ENCODE data around the gene ZBTB24.

DNA sequence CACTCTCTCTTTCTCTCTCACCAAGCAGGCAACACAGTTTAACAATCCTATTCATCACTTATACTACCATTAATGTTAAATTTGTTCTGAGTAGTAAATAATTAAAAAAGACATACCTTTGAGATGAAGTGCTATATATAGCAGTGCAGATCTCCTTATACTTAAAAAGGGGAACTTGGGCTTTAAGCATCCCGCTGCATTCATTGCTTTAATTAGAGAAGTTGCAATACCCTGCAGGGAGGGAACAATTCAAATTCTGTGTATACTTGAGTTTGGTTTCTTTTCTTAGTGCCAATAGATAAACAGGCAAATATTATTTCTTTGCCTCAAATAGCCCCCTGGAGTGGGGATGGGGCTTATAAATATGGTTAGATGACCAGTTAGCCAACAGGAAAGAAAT, 10.8 kb upstream of the ZBTB24 start:
- TF ChIP-seq, protein P1, sequence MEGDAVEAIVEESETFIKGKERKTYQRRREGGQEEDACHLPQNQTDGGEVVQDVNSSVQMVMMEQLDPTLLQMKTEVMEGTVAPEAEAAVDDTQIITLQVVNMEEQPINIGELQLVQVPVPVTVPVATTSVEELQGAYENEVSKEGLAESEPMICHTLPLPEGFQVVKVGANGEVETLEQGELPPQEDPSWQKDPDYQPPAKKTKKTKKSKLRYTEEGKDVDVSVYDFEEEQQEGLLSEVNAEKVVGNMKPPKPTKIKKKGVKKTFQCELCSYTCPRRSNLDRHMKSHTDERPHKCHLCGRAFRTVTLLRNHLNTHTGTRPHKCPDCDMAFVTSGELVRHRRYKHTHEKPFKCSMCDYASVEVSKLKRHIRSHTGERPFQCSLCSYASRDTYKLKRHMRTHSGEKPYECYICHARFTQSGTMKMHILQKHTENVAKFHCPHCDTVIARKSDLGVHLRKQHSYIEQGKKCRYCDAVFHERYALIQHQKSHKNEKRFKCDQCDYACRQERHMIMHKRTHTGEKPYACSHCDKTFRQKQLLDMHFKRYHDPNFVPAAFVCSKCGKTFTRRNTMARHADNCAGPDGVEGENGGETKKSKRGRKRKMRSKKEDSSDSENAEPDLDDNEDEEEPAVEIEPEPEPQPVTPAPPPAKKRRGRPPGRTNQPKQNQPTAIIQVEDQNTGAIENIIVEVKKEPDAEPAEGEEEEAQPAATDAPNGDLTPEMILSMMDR (IDR thresholded peaks at IDR 0.05) = no peak
- TF ChIP-seq ZFX (IDR thresholded peaks at IDR 0.05; ENCODE audit: borderline replicate concordance) = no peak

All from 22Rv1 (cell line).